HG02763 (cell line): ENCODE measurements around the gene NPPB.

Experiments
- ATAC-seq: cut with Tn5 transposase; IDR thresholded peaks from one replicate; pipeline ENCODE4 v1.9.1; 2021; ENCODE audit warnings: mild to moderate bottlenecking, moderate library complexity; ENCODE audit not compliant: unreplicated experiment

NPPB gene

GRCh38 chr1:11836955-11837766, 21.6 kb downstream of the NPPB start:
- no peak for ATAC-seq

- ATAC-seq, result no peak
These were observed 23.1 kb downstream of the NPPB start for GRCh38 chr1:11835441-11836225.

DNA sequence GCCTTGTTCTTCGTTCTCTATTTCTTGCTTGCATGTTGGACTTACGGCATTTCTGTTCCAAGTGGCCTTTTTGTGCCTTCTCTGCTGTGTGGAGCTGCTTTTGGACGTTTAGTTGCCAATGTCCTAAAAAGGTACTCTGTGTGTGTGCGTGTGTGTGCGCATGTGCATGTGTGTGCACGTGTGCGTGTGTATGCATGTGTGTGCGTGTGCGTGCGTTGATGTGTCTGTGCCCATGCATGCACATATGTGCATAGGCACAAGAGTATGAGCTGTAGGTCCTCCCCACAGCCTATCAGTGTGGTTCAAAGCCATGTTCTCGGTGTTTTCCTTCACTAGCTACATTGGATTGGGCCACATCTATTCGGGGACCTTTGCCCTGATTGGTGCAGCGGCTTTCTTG, 24.8 kb downstream of the NPPB start:
- ATAC-seq, result no peak

DNA sequence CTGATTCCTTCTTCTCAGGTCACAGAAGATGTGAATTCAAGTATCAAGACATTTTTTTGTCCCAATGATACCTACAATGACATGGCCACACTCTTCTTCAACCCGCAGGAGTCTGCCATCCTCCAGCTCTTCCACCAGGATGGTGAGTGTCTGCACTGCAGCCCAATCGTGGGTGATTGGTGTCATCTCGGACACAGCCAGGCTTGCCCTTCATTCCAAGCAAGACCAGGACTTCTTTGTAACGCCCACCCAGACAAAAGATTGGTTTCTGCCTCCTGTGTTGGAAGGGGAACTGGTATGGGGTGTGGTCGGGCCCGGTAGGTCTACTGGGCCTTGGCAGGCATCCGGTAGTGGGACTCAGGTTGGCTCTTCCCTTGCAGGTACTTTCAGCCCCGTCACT, 25.2 kb downstream of the NPPB start:
- ATAC-seq, result no peak

- ATAC-seq, result no peak
These were observed 26.6 kb downstream of the NPPB start for GRCh38 chr1:11831945-11832725.

DNA sequence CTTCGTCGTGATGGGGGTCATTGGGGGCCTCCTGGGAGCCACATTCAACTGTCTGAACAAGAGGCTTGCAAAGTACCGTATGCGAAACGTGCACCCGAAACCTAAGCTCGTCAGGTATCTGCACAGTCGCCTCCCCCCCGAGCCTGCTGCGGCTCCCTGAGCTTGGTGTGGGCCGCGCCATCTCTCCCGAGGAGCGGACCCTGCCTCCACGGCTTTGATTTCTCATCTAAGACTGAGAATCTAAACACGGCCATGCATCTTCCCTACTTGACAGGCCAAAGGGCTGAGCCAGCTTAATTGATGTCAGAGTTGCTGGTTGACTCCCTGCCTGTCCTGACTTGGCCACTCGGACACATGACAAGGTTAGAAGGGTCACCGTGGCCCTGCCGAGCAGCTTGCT, 30.2 kb downstream of the NPPB start:
- ATAC-seq, result no peak

DNA sequence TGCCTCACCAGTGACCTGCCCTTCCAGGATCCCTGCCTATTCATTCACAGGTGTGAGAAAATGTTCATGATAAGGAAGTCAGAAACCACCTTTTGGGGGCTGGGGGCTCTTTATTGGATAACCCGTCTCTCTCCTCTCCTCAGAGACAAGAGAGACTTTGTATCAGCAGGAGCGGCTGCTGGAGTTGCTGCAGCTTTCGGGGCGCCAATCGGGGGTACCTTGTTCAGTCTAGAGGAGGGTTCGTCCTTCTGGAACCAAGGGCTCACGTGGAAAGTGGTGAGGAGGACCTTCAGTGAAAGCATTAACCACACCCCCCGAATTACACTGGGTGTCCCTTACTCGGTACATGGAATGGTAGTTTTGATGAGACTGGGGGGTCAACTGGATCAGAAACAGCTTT, 31.8 kb downstream of the NPPB start:
- ATAC-seq, result no peak

DNA sequence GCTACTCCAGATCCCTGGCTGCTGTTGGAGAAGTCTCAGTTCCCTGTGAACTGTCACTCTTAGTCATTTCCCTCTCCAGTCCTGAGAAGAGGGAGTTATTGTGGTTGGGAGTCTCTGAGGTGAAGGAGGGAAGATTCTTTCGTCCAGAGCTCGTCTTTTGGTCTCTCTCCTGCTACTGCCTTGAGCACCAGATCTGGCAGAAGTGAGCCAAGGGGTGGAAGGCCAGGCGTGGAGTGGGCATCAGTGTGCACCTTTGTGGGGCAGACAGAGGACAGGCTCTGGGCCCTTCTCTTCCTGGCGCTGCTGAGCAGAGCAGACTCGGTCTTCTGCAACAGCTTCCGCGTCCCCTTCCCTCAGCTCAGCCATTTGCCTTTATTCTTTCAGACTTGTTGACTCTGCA, 33.6 kb downstream of the NPPB start:
- ATAC-seq, result no peak

DNA sequence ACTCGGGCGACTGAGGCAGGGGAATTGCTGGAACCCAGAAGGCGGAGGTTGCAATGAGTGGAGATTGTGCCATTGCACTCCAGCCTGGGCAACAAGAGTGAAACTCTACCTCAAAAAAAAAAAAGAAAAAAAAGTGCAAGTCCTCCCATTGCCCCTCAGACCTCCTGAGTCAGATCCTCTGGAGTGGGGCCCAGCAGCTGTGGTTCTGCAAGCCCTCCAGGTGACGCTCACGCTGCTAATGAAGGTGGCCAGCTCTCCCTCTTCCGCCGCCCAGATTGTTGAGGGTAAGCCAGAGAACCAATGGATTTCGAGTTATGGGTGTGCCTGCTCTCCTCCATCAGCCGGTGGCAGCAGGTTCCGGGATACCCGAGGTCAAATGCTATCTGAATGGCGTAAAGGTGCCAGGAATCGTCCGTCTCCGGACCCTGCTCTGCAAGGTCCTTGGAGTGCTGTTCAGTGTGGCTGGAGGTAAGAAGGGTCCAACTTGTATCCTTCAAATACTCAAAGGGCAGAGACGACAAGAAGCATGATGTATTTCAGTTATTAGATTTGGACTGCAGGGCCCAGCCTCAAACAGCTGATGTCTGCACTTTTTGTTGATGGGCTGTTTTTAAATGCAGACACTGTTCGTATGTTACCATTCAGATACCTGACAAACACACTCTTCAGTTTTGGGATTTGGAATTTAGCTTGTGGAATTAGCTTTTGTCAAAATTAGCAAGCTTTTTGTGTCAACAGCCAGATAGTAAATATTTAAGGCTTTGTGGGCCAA, 35.2 kb downstream of the NPPB start:
- no peak for ATAC-seq

DNA sequence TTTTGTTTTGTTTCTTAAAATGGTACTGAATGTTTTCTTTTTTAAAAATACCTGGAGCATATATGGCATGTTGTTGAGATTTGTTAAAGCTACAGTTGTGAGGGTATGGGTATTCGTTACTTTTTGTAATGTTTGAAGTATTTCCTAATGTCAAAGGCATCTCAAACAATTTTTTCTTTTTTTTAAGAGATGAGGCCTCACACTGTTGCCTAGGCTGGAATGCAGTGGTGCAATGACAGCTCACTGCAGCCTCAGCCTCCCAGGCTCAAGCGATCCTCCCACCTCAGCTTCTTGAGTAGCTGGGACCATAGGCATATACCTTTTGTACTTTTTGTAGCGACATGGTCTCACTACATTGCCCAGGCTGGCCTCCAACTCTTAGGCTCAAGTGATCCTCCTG, 36.7 kb downstream of the NPPB start:
- no peak for ATAC-seq

- no peak for ATAC-seq
These were observed 41.6 kb downstream of the NPPB start for GRCh38 chr1:11817192-11817591.

DNA sequence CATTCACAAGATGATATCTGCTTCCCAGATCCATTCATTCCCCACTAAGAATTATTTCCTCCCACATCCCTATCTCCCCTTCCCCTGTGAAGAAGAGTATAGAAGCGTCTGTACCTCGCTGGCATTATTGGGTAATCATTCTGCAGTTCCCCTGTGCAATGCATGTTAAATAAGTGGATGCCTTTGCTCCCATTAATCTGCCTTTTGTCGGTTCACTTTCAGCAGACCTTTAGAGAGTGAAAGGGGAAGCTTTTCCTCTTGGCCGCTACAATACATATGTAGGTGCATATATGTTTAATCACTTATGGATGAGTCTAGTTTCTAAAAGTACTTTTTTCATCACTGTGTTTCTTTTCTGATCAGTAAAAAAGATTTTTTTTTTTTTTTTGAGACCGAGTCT, 45.7 kb downstream of the NPPB start:
- no peak for ATAC-seq
